NCI-H128 (cell line): Measurements from ENCODE around the gene MOK.
"Not testable (repeated sequence)": the region's sequence is repeated elsewhere in the genome, so short reads cannot be mapped to it uniquely, and the experiment has no call there.

Experiments used
- DNase-seq: peaks from one replicate; lab custom pipeline; 2025; ENCODE audit not compliant: unreplicated experiment; lab: John Stamatoyannopoulos, UW

The MOK gene

GRCh38 chr14:102249981-102250380 is 55.0 kb downstream of the MOK start:
- DNase-seq = no peak

GRCh38 chr14:102249041-102249440 is 55.9 kb downstream of the MOK start:
- no peak for DNase-seq

- no peak for DNase-seq
Observed at GRCh38 chr14:102248121-102248520, 56.8 kb downstream of the MOK start.

- DNase-seq = no peak
Observed at GRCh38 chr14:102246071-102246470, 58.9 kb downstream of the MOK start.

- not testable (repeated sequence) for DNase-seq
Observed at GRCh38 chr14:102243795-102244194, 61.2 kb downstream of the MOK start.

- DNase-seq = no peak
Observed at GRCh38 chr14:102241147-102241546, 63.8 kb downstream of the MOK start.

- not testable (repeated sequence) for DNase-seq
Observed at GRCh38 chr14:102240481-102240880, 64.5 kb downstream of the MOK start.

GRCh38 chr14:102239231-102239630 is 65.7 kb downstream of the MOK start:
- no peak for DNase-seq

GRCh38 chr14:102238766-102239165 is 66.2 kb downstream of the MOK start:
- no peak for DNase-seq

- no peak for DNase-seq
Observed at GRCh38 chr14:102238131-102238530, 66.8 kb downstream of the MOK start.

GRCh38 chr14:102236026-102236425 is 68.9 kb downstream of the MOK start:
- DNase-seq = no peak

GRCh38 chr14:102235275-102235897 is 69.6 kb downstream of the MOK start:
- peak; percentile 62 for DNase-seq

- DNase-seq = no peak
Observed at GRCh38 chr14:102234331-102235264, 70.4 kb downstream of the MOK start.

- DNase-seq = no peak
Observed at GRCh38 chr14:102233081-102233480, 71.9 kb downstream of the MOK start.

GRCh38 chr14:102232348-102232625 is 72.7 kb downstream of the MOK start:
- no peak for DNase-seq

- DNase-seq = no peak
Observed at GRCh38 chr14:102231476-102232347, 73.3 kb downstream of the MOK start.

GRCh38 chr14:102230481-102231210 is 74.3 kb downstream of the MOK start:
- DNase-seq = no peak

GRCh38 chr14:102229739-102230092 is 75.2 kb downstream of the MOK start:
- DNase-seq = no peak

- no peak for DNase-seq
Observed at GRCh38 chr14:102229071-102229738, 75.8 kb downstream of the MOK start.

- no peak for DNase-seq
Observed at GRCh38 chr14:102227184-102227964, 77.6 kb downstream of the MOK start.
